Spleen (tissue), 11 donors: ENCODE measurements around the gene CCDC34. TPM values are rescaled to one million over a fixed set of nuclear protein-coding genes. Genes with fewer than 3 reads are reported as not detected.
"Not testable (repeated sequence)": the region's sequence is repeated elsewhere in the genome, so short reads cannot be mapped to it uniquely, and the experiment has no call there.

Experiments
- DNase-seq: peaks from one replicate; pipeline ENCODE4 v3.0.0-alpha.2; 2020
- H3K27ac ChIP-seq, 8 donors: fragments of 200-600 bp; sonication (generic) in 7 of 8; 1 replicate in 4 of 8; 2 replicates in 4 of 8; pipeline versions ENCODE4 v1.5.0 to v1.8.0; 2016 to 2021; ENCODE audit warnings: inconsistent platforms in 4 of 8, mild to moderate bottlenecking in 4 of 8, moderate library complexity in 1 of 8
- H3K27me3 ChIP-seq, 7 donors: fragments of 200-600 bp; sonication (generic) in 6 of 7; replicated peaks in 1 of 7; 1 replicate in 4 of 7; 2 replicates in 3 of 7; pipeline versions ENCODE4 v1.5.0 to v1.8.0; 2016 to 2021; ENCODE audit warnings: inconsistent platforms in 3 of 7, mild to moderate bottlenecking in 1 of 7
- H3K36me3 ChIP-seq, 6 donors: fragments of 200-600 bp; sonication (generic) in 5 of 6; 1 replicate in 4 of 6; 2 replicates in 2 of 6; pipeline versions ENCODE4 v1.5.0 to v1.8.0; 2016 to 2021; ENCODE audit warnings: inconsistent platforms in 2 of 6
- H3K4me1 ChIP-seq, 6 donors: fragments of 200-600 bp; sonication (generic) in 5 of 6; 1 replicate in 3 of 6; 2 replicates in 3 of 6; pipeline versions ENCODE4 v1.5.0 to v1.8.0; 2016 to 2021; ENCODE audit warnings: inconsistent platforms in 3 of 6
- H3K4me3 ChIP-seq, 8 donors: fragments of 200-600 bp; sonication (generic) in 7 of 8; 1 replicate in 4 of 8; 2 replicates in 4 of 8; pipeline versions ENCODE4 v1.5.0 to v1.8.0; 2016 to 2021; ENCODE audit warnings: inconsistent platforms in 4 of 8, mild to moderate bottlenecking in 4 of 8, moderate library complexity in 2 of 8
- H3K9me3 ChIP-seq, 8 donors: fragments of 200-600 bp; sonication (generic) in 7 of 8; 1 replicate in 4 of 8; 2 replicates in 4 of 8; pipeline versions ENCODE4 v1.5.0 to v1.8.0; 2016 to 2021; ENCODE audit warnings: inconsistent platforms in 4 of 8
- CTCF ChIP-seq, 11 experiments: fragments of 200-600 bp in 7 of 11; fragments of 450-650 bp in 4 of 11; sonication (generic) in 4 of 11; IDR thresholded peaks in 8 of 11; conservative IDR thresholded peaks in 3 of 11; 1 replicate in 7 of 11; 2 replicates in 4 of 11; pipeline versions ENCODE4 v1.4.0 to v1.8.0; 2016 to 2021; ENCODE audit warnings: antibody characterized with exemption in 11 of 11, inconsistent platforms in 4 of 11, mild to moderate bottlenecking in 1 of 11
- POLR2A ChIP-seq, 3 donors: fragments of 450-650 bp; IDR thresholded peaks; one replicate each; pipeline ENCODE4 v1.5.1; 2017; ENCODE audit warnings: antibody characterized with exemption in 3 of 3, mild to moderate bottlenecking in 1 of 3
- POLR2AphosphoS5 ChIP-seq, 3 donors: sonication (generic); formaldehyde crosslinking; IDR thresholded peaks; one replicate each; pipeline ENCODE4 v1.5.1; 2017; ENCODE audit warnings: antibody characterized with exemption in 3 of 3
- WGBS, 5 donors: extraction: QIAGEN DNeasy Blood & Tissue Kit in 3 of 5; methylation state at CpG; one replicate each; pipeline versions ENCODE4 v1.1.5 to v1.1.7; 2013 to 2018; 5-methylcytosine and 5-hydroxymethylcytosine counted together
- intact Hi-C: fragments of 100-400 bp; cut with DNase I; formaldehyde crosslinking; loops from one replicate; pipeline ENCODE4 v1.15.0; 2023; ENCODE audit warnings: low total_unique reads
- polyA plus RNA-seq, 3 donors: library from polyadenylated mRNA; stranded (reverse); fragments of 200-250 nt; gene quantifications; one replicate each; pipeline ENCODE4 v1.2.1, GENCODE V29; 2013
- total RNA-seq, 7 donors: library from RNA; depleted of rRNA in 3 of 7; stranded (reverse); fragments of >200 nt in 3 of 7; fragmentation: NEBNext Ultra II Directional in 4 of 7; extraction: Animal tissue kit (Norgen Biotek cat#: 25700) in 4 of 7; gene quantifications; one replicate each; pipeline versions ENCODE4 v1.1.0 to v1.2.1, GENCODE V29; 2016 to 2021
- donor health status: healthy with polysubstance abuse.
- donor health status: DM: no; HTN: no; CAD: no; lungs with moderate emphysema.
- donor health status: DM: no; HTN: no; CAD: no.
- donor health status: Bipolar disorder and iron deficiency.
- donor health status: healthy.
- donor health status: DM: no; HTN: no; CAD: no.
- donor health status: DM: yes; HTN: yes; CAD: no.

CCDC34 gene
- total and polyA plus RNA-seq, 10 donors, result 2.2 to 6.1 (median 3.5) TPM

- intact Hi-C loops, result no loop called here
- Histone ChIP-seq H3K27me3 (no peaks in the 10 kb centered on the region), H3K4me1 (no peaks in the 10 kb centered on the region), H3K4me3 (no peak overlapping the region), H3K36me3 (no peaks in the 10 kb centered on the region), H3K9me3 (peaks cover 0 to under 1% (median 0%) of the 10 kb centered on the region in 8 donors), H3K27ac (no peak overlapping the region)
- 64 to 85% (median 79%) methylated on average over 2 of the region's 2 CpGs for WGBS, 5 donors
- no peak for DNase-seq
- TF ChIP-seq CTCF (IDR thresholded peaks at IDR 0.05 in 8 of 11, conservative IDR thresholded peaks at IDR 0.05 in 3 of 11) (no peak), POLR2A (IDR thresholded peaks at IDR 0.05) (no peak), POLR2AphosphoS5 (IDR thresholded peaks at IDR 0.05) (no peak)
Observed at GRCh38 chr11:27331981-27332380, 31.0 kb downstream of the CCDC34 start.

GRCh38 chr11:27330633-27331270, 32.3 kb downstream of the CCDC34 start:
- DNase-seq, result no peak
- 88 to 100% (median 95%) methylated on average over 1 of the region's 1 CpG for WGBS, 5 donors
- Histone ChIP-seq H3K4me3 (no peak overlapping the region), H3K36me3 (no peaks in the 10 kb centered on the region), H3K9me3 (peaks cover 0 to 12% (median 7%) of the 10 kb centered on the region in 8 donors), H3K4me1 (no peaks in the 10 kb centered on the region), H3K27ac (no peak overlapping the region), H3K27me3 (no peaks in the 10 kb centered on the region)
- TF ChIP-seq POLR2AphosphoS5 (IDR thresholded peaks at IDR 0.05) (no peak), CTCF (IDR thresholded peaks at IDR 0.05 in 8 of 11, conservative IDR thresholded peaks at IDR 0.05 in 3 of 11) (no peak), POLR2A (IDR thresholded peaks at IDR 0.05) (no peak)
- intact Hi-C loops, result no loop called here

GRCh38 chr11:27329867-27330632, 33.0 kb downstream of the CCDC34 start:
- DNase-seq, result no peak
- 80 to 95% (median 81%) methylated on average over 4 of the region's 4 CpGs for WGBS, 5 donors
- Histone ChIP-seq H3K4me3 (no peak overlapping the region), H3K36me3 (no peaks in the 10 kb centered on the region), H3K9me3 (peaks cover 0 to 14% (median 8%) of the 10 kb centered on the region in 8 donors), H3K27ac (no peak overlapping the region), H3K27me3 (no peaks in the 10 kb centered on the region), H3K4me1 (no peaks in the 10 kb centered on the region)
- intact Hi-C loops, result no loop called here
- TF ChIP-seq POLR2AphosphoS5 (IDR thresholded peaks at IDR 0.05) (no peak), CTCF (IDR thresholded peaks at IDR 0.05 in 8 of 11, conservative IDR thresholded peaks at IDR 0.05 in 3 of 11) (no peak), POLR2A (IDR thresholded peaks at IDR 0.05) (no peak)

DNA sequence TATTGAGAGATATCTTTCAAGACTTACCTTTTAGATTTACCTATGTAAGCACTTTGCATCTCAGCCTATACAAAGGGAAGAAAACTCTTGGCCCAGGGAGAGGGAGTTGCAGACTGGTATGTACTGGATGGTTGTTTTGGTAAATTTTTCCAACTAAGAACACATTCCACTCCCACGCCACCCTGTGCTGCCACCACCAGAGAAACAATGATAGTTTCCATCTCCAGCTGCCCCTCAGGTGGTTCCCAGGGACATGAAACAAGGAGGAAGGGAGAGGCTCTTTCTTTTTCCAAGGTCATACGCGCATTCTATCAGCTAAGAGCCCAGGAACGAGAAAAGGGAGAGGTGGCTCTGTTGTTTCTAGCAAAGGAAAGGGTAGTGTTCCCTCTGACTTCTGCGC, 34.4 kb downstream of the CCDC34 start:
- no peak for DNase-seq
- H3K27ac ChIP-seq, result no peak overlapping the region
- H3K9me3 ChIP-seq, result peaks cover 0 to 14% (median 8%) of the 10 kb centered on the region in 8 donors
- H3K36me3 ChIP-seq, result no peaks in the 10 kb centered on the region
- intact Hi-C loops, result no loop called here
- 83 to 94% (median 91%) methylated on average over 5 of the region's 5 CpGs for WGBS, 5 donors
- no peak for TF ChIP-seq CTCF (IDR thresholded peaks at IDR 0.05 in 8 of 11, conservative IDR thresholded peaks at IDR 0.05 in 3 of 11)
- TF ChIP-seq POLR2A (IDR thresholded peaks at IDR 0.05), result no peak
- no peak for TF ChIP-seq POLR2AphosphoS5 (IDR thresholded peaks at IDR 0.05)
- no peaks in the 10 kb centered on the region for H3K27me3 ChIP-seq
- H3K4me3 ChIP-seq, result no peak overlapping the region
- H3K4me1 ChIP-seq, result no peaks in the 10 kb centered on the region

GRCh38 chr11:27327064-27327463, 36.0 kb downstream of the CCDC34 start:
- DNase-seq, H3K4me1 ChIP-seq, H3K4me3 ChIP-seq, H3K36me3 ChIP-seq, H3K27me3 ChIP-seq, intact Hi-C loops, H3K27ac ChIP-seq: not testable (repeated sequence)
- peaks cover 0 to 14% (median 8%) of the 10 kb centered on the region in 8 donors for H3K9me3 ChIP-seq
- 90 to 97% (median 93%) methylated on average over 1 to 2 of the region's 2 CpGs for WGBS, 5 donors

GRCh38 chr11:27322196-27322595, 40.8 kb downstream of the CCDC34 start:
- DNase-seq, intact Hi-C loops, H3K4me1 ChIP-seq, H3K27me3 ChIP-seq, H3K27ac ChIP-seq, H3K36me3 ChIP-seq, H3K4me3 ChIP-seq: not testable (repeated sequence)
- H3K9me3 ChIP-seq, result peaks cover 0 to 14% (median 8%) of the 10 kb centered on the region in 8 donors
- 61 to 97% (median 89%) methylated on average over 3 of the region's 3 CpGs for WGBS, 5 donors
